Gastrocnemius medialis (tissue), 4 donors: ENCODE results near the gene BRI3. TPM values are rescaled to one million over a fixed set of nuclear protein-coding genes. Genes with fewer than 3 reads are reported as not detected.

ENCODE experiments used
- ATAC-seq, 2 donors: fragments of 150-250 bp; one replicate each; pipeline ENCODE4 v1.9.1; 2016
- DNase-seq, 2 donors: peaks; one replicate each; pipeline ENCODE4 v3.0.0-alpha.2; 2019
- H3K27ac ChIP-seq, 4 donors: fragments of 200-600 bp; sonication (generic); 1 replicate in 1 of 4; 2 replicates in 3 of 4; pipeline ENCODE4 v1.5.1; 2016 to 2018; ENCODE audit warnings: mild to moderate bottlenecking in 2 of 4, moderate library complexity in 1 of 4
- H3K27me3 ChIP-seq, 3 donors: fragments of 200-600 bp; sonication (generic) in 2 of 3; 1 replicate in 1 of 3; 2 replicates in 2 of 3; pipeline versions ENCODE4 v1.5.1 to v1.6.0; 2016 to 2019; ENCODE audit warnings: mild to moderate bottlenecking in 1 of 3, moderate library complexity in 1 of 3
- H3K36me3 ChIP-seq, 2 donors: fragments of 200-600 bp; sonication (generic) in 1 of 2; one replicate each; pipeline ENCODE4 v1.5.1; 2017 to 2018
- H3K4me1 ChIP-seq, 2 donors: fragments of 200-600 bp; sonication (generic) in 1 of 2; one replicate each; pipeline ENCODE4 v1.5.1; 2016 to 2017; ENCODE audit warnings: mild to moderate bottlenecking in 2 of 2
- H3K4me3 ChIP-seq, 4 donors: fragments of 200-600 bp; sonication (generic) in 3 of 4; 1 replicate in 1 of 4; 2 replicates in 3 of 4; pipeline ENCODE4 v1.5.1; 2016 to 2019; ENCODE audit warnings: mild to moderate bottlenecking in 2 of 4
- H3K9me3 ChIP-seq, 3 donors: fragments of 200-600 bp; sonication (generic) in 2 of 3; 1 replicate in 1 of 3; 2 replicates in 2 of 3; pipeline ENCODE4 v1.5.1; 2016 to 2019
- CTCF ChIP-seq, 5 experiments: fragments of 450-650 bp in 3 of 5; fragments of 200-600 bp in 2 of 5; sonication (generic) in 2 of 5; IDR thresholded peaks in 4 of 5; conservative IDR thresholded peaks in 1 of 5; 1 replicate in 4 of 5; 2 replicates in 1 of 5; pipeline ENCODE4 v1.5.1; 2016 to 2019; ENCODE audit warnings: antibody characterized with exemption in 5 of 5, mild to moderate bottlenecking in 3 of 5, moderate library complexity in 3 of 5
- POLR2A ChIP-seq, 2 donors: fragments of 450-650 bp; IDR thresholded peaks; one replicate each; pipeline ENCODE4 v1.6.1; 2017; ENCODE audit warnings: antibody characterized with exemption in 2 of 2, mild to moderate bottlenecking in 2 of 2, moderate library complexity in 2 of 2
- in situ Hi-C, 4 donors: fragments of 200-750 bp; cut with MboI; loops; one replicate each; pipeline versions ENCODE4 v1.15.0 to v1.8.0; 2017; ENCODE audit warnings: low sequenced_read_pairs in 4 of 4
- intact Hi-C: fragments of 100-400 bp; cut with DNase I; formaldehyde crosslinking; loops from one replicate; pipeline ENCODE4 v1.15.1; 2023; ENCODE audit warnings: low total_unique reads
- total RNA-seq, 4 donors: library from RNA; depleted of rRNA; stranded (reverse); fragments of >200 nt; gene quantifications; one replicate each; pipeline versions ENCODE4 v1.1.0 to v1.2.3, GENCODE V29; 2016

The BRI3 gene
- total RNA-seq, 4 donors from 2014 or later = 60.5 to 180 (median 114) TPM

GRCh38 chr7:98289333-98289875 is 7.9 kb downstream of the BRI3 start:
- ATAC-seq = no peak
- in situ Hi-C loops = loop anchor here in 1 of 4 donors (10.0 kb wide), 1 partner anchor 115 kb away; no protein-coding TSS in a partner anchor
- no peak for DNase-seq
- no peak for TF ChIP-seq POLR2A (IDR thresholded peaks at IDR 0.05)
- TF ChIP-seq CTCF (IDR thresholded peaks at IDR 0.05 in 4 of 5, conservative IDR thresholded peaks at IDR 0.05 in 1 of 5) = no peak
- peaks cover 0 to 41% of the 10 kb centered on the region in 2 donors for H3K36me3 ChIP-seq
- no peak overlapping the region for H3K4me3 ChIP-seq
- H3K9me3 ChIP-seq = no peaks in the 10 kb centered on the region
- H3K27ac ChIP-seq = peak overlapping the region; percentile 96 to 100 (median 99)
- H3K27me3 ChIP-seq = no peaks in the 10 kb centered on the region
- intact Hi-C loops = loop anchor here (10.0 kb wide), 1 partner anchor 585 kb away; the partner anchor contains the start of genes TMEM130 and TRRAP
- peaks cover 51 to 53% of the 10 kb centered on the region in 2 donors for H3K4me1 ChIP-seq

- ATAC-seq (no peak), DNase-seq (no peak)
- Histone ChIP-seq H3K27ac (peak overlapping the region in 1 of 4 donors; percentile 41), H3K36me3 (peaks cover 0 to 43% of the 10 kb centered on the region in 2 donors), H3K4me3 (no peak overlapping the region), H3K9me3 (no peaks in the 10 kb centered on the region), H3K27me3 (no peaks in the 10 kb centered on the region), H3K4me1 (peaks cover 33% of the 10 kb centered on the region in 2 donors)
- intact Hi-C loops = no loop called here
- in situ Hi-C loops = no loop called here
- TF ChIP-seq POLR2A (IDR thresholded peaks at IDR 0.05) (no peak), CTCF (IDR thresholded peaks at IDR 0.05 in 4 of 5, conservative IDR thresholded peaks at IDR 0.05 in 1 of 5) (peak in 1 of 5 experiments; percentile 11)
Measured at GRCh38 chr7:98291717-98292116, 10.2 kb downstream of the BRI3 start.

- no peak for ATAC-seq
- no peak overlapping the region for H3K4me3 ChIP-seq
- in situ Hi-C loops = no loop called here
- intact Hi-C loops = no loop called here
- H3K27me3 ChIP-seq = no peaks in the 10 kb centered on the region
- DNase-seq = no peak
- peaks cover 17 to 18% of the 10 kb centered on the region in 2 donors for H3K4me1 ChIP-seq
- no peak for TF ChIP-seq CTCF (IDR thresholded peaks at IDR 0.05 in 4 of 5, conservative IDR thresholded peaks at IDR 0.05 in 1 of 5)
- no peak for TF ChIP-seq POLR2A (IDR thresholded peaks at IDR 0.05)
- H3K36me3 ChIP-seq = peaks cover 0 to 43% of the 10 kb centered on the region in 2 donors
- no peaks in the 10 kb centered on the region for H3K9me3 ChIP-seq
- no peak overlapping the region for H3K27ac ChIP-seq
Measured at GRCh38 chr7:98293265-98293664, 11.8 kb downstream of the BRI3 start.

GRCh38 chr7:98293746-98294145 is 12.3 kb downstream of the BRI3 start:
- in situ Hi-C loops = no loop called here
- H3K36me3 ChIP-seq = peaks cover 0 to 43% of the 10 kb centered on the region in 2 donors

More at GRCh38 chr7:98293746-98294145, 12.3 kb downstream of the BRI3 start:
- peaks cover 12 to 14% of the 10 kb centered on the region in 2 donors for H3K4me1 ChIP-seq
- TF ChIP-seq POLR2A (IDR thresholded peaks at IDR 0.05) (no peak), CTCF (IDR thresholded peaks at IDR 0.05 in 4 of 5, conservative IDR thresholded peaks at IDR 0.05 in 1 of 5) (no peak)
- no peaks in the 10 kb centered on the region for H3K27me3 ChIP-seq
- H3K4me3 ChIP-seq = no peak overlapping the region
- peak overlapping the region in 1 of 4 donors; percentile 62 for H3K27ac ChIP-seq
- intact Hi-C loops = no loop called here
- DNase-seq (no peak), ATAC-seq (no peak)
- H3K9me3 ChIP-seq = no peaks in the 10 kb centered on the region
